H9 (cell line): ENCODE measurements around the gene NR4A2. TPM values are rescaled to one million over a fixed set of nuclear protein-coding genes. Genes with fewer than 3 reads are reported as not detected.

Source experiments
- DNase-seq: peaks from one replicate; pipeline ENCODE4 v3.0.0-alpha.2; 2017
- H2AFZ ChIP-seq: one replicate; pipeline ENCODE4 v1.6.1; 2013; ENCODE audit warnings: mild to moderate bottlenecking, low read length, control low read depth, moderate library complexity
- H2AK5ac ChIP-seq: 2 replicates; pipeline ENCODE4 v1.6.1; 2013; ENCODE audit warnings: low read length, control low read depth, mixed read lengths; ENCODE audit not compliant: insufficient read length
- H2BK120ac ChIP-seq: one replicate; pipeline ENCODE4 v1.6.1; 2013; ENCODE audit warnings: low read depth, mild to moderate bottlenecking, low read length, control low read depth, inconsistent platforms; ENCODE audit not compliant: poor library complexity, severe bottlenecking
- H2BK12ac ChIP-seq: 2 replicates; pipeline ENCODE4 v1.6.1; 2013; ENCODE audit warnings: low read length, control low read depth, mixed read lengths, low read depth; ENCODE audit not compliant: insufficient read length
- H2BK15ac ChIP-seq: 2 replicates; pipeline ENCODE4 v1.6.1; 2013; ENCODE audit warnings: low read depth, low read length, control low read depth
- H2BK20ac ChIP-seq: one replicate; pipeline ENCODE4 v1.6.1; 2013; ENCODE audit warnings: low read depth, mild to moderate bottlenecking, low read length, control low read depth, inconsistent platforms; ENCODE audit not compliant: poor library complexity, severe bottlenecking
- H2BK5ac ChIP-seq: 2 replicates; pipeline ENCODE4 v1.6.1; 2013; ENCODE audit warnings: low read length, control low read depth, mixed read lengths; ENCODE audit not compliant: insufficient read length
- H3K14ac ChIP-seq: 2 replicates; pipeline ENCODE4 v1.6.1; 2013; ENCODE audit warnings: low read length, control low read depth; ENCODE audit not compliant: insufficient read depth
- H3K18ac ChIP-seq: 2 replicates; pipeline ENCODE4 v1.6.1; 2013; ENCODE audit warnings: low read depth, mild to moderate bottlenecking, mixed read lengths, low read length, control low read depth; ENCODE audit not compliant: insufficient read length
- H3K23ac ChIP-seq: 2 replicates; pipeline ENCODE4 v1.6.1; 2013; ENCODE audit warnings: low read length, control low read depth, mixed read lengths, low read depth; ENCODE audit not compliant: insufficient read length
- H3K23me2 ChIP-seq: 2 replicates; pipeline ENCODE4 v1.6.1; 2013; ENCODE audit warnings: low read depth, mild to moderate bottlenecking, mixed read lengths, low read length, control low read depth; ENCODE audit not compliant: insufficient read length, poor library complexity, severe bottlenecking
- H3K27ac ChIP-seq: 2 replicates; pipeline ENCODE4 v1.5.1; 2013; ENCODE audit warnings: low read length, control low read depth, mixed read lengths, low read depth; ENCODE audit not compliant: insufficient read length
- H3K27me3 ChIP-seq: 2 replicates; pipeline ENCODE4 v1.6.1; 2013; ENCODE audit warnings: low read length, control low read depth, inconsistent platforms; ENCODE audit not compliant: insufficient read depth
- H3K4ac ChIP-seq: 2 replicates; pipeline ENCODE4 v1.6.1; 2013; ENCODE audit warnings: low read depth, mild to moderate bottlenecking, control low read depth, inconsistent platforms, low read length, moderate library complexity
- H3K4me1 ChIP-seq: 2 replicates; pipeline ENCODE4 v1.6.1; 2013; ENCODE audit warnings: low read length, control low read depth, inconsistent platforms; ENCODE audit not compliant: insufficient read depth
- H3K4me2 ChIP-seq: 2 replicates; pipeline ENCODE4 v1.6.1; 2013; ENCODE audit warnings: low read length, control low read depth, mixed read lengths; ENCODE audit not compliant: insufficient read length, insufficient read depth
- H3K56ac ChIP-seq: 2 replicates; pipeline ENCODE4 v1.6.1; 2013; ENCODE audit warnings: low read depth, mild to moderate bottlenecking, mixed read lengths, low read length, control low read depth; ENCODE audit not compliant: insufficient read length
- H3K79me1 ChIP-seq: 2 replicates; pipeline ENCODE4 v1.6.1; 2013; ENCODE audit warnings: low read depth, mild to moderate bottlenecking, moderate library complexity, low read length, control low read depth, inconsistent platforms; ENCODE audit not compliant: insufficient read depth, poor library complexity, severe bottlenecking
- H3K79me2 ChIP-seq: 2 replicates; pipeline ENCODE4 v1.6.1; 2013; ENCODE audit warnings: low read length, control low read depth, inconsistent platforms; ENCODE audit not compliant: insufficient read depth
- H3K9ac ChIP-seq: 2 replicates; pipeline ENCODE4 v1.6.1; 2013; ENCODE audit warnings: low read length, control low read depth, mixed read lengths; ENCODE audit not compliant: insufficient read length; ENCODE audit errors: extremely low read depth
- H3K9me3 ChIP-seq: one replicate; pipeline ENCODE4 v1.6.1; 2013; ENCODE audit warnings: low read depth, low read length, inconsistent platforms; ENCODE audit not compliant: control insufficient read depth
- H3T11ph ChIP-seq: one replicate; pipeline ENCODE4 v1.6.1; 2013; ENCODE audit warnings: mild to moderate bottlenecking, low read length, control low read depth, inconsistent platforms
- H4K20me1 ChIP-seq: one replicate; pipeline ENCODE4 v1.6.1; 2013; ENCODE audit not compliant: control insufficient read depth, insufficient read length, insufficient read depth
- H4K5ac ChIP-seq: 2 replicates; pipeline ENCODE4 v1.6.1; 2013; ENCODE audit warnings: low read depth, mild to moderate bottlenecking, mixed read lengths, low read length, control low read depth; ENCODE audit not compliant: insufficient read length
- H4K8ac ChIP-seq: replicated peaks from 2 replicates; pipeline ENCODE4 v1.6.1; 2013; ENCODE audit warnings: low read length, control low read depth, mixed read lengths, low read depth; ENCODE audit not compliant: insufficient read length
- H4K91ac ChIP-seq: 2 replicates; pipeline ENCODE4 v1.6.1; 2013; ENCODE audit warnings: low read depth, mild to moderate bottlenecking, moderate library complexity, mixed read lengths, low read length, control low read depth; ENCODE audit not compliant: insufficient read length
- H3K27ac Mint-ChIP-seq, 3 experiments: 2 replicates in 2 of 3; 3 replicates in 1 of 3; pipeline ENCODE4 v1.8.0; 2020 to 2021; ENCODE audit warnings: mixed read lengths in 3 of 3, mild to moderate bottlenecking in 1 of 3, moderate library complexity in 1 of 3
- H3K27me3 Mint-ChIP-seq: 2 replicates; pipeline ENCODE4 v1.8.0; 2021; ENCODE audit warnings: low read depth, mild to moderate bottlenecking, moderate library complexity, mixed read lengths
- H3K36me3 Mint-ChIP-seq, 3 experiments: 2 replicates in 2 of 3; 3 replicates in 1 of 3; pipeline ENCODE4 v1.8.0; 2020 to 2021; ENCODE audit warnings: low read depth in 3 of 3, mixed read lengths in 3 of 3; ENCODE audit not compliant: insufficient read depth in 1 of 3
- H3K4me1 Mint-ChIP-seq, 2 experiments: 2 replicates each; pipeline ENCODE4 v1.8.0; 2020; ENCODE audit warnings: mixed read lengths in 2 of 2
- H3K4me3 Mint-ChIP-seq, 2 experiments: 2 replicates in 1 of 2; 3 replicates in 1 of 2; pipeline ENCODE4 v1.8.0; 2020 to 2021; ENCODE audit warnings: mild to moderate bottlenecking in 2 of 2, mixed read lengths in 2 of 2, moderate library complexity in 1 of 2
- H3K9me3 Mint-ChIP-seq, 2 experiments: 2 replicates in 1 of 2; 3 replicates in 1 of 2; pipeline ENCODE4 v1.8.0; 2020; ENCODE audit warnings: mild to moderate bottlenecking in 2 of 2, mixed read lengths in 2 of 2, moderate library complexity in 1 of 2
- WGBS: extraction: QIAGEN DNeasy Blood & Tissue Kit; methylation state at CpG from one replicate; pipeline ENCODE4 v1.1.7; 2013; ENCODE audit warnings: missing lambda C conversion rate, low lambda C conversion rate, mixed read lengths; ENCODE audit not compliant: insufficient read length; ENCODE audit errors: extremely low coverage; 5-methylcytosine and 5-hydroxymethylcytosine counted together
- total RNA-seq: library from RNA; stranded (reverse); gene quantifications from 2 replicates; pipeline ENCODE4 v1.2.1, GENCODE V29; 2021
- TF ChIP-seq, protein P1 (sequence below): fragments of 200-600 bp; sonication (generic); conservative IDR thresholded peaks from 3 replicates; pipeline ENCODE4 v1.8.0; 2021; ENCODE audit warnings: antibody characterized with exemption, mild to moderate bottlenecking

The NR4A2 gene
- total RNA-seq, 1 experiment from 2014 or later: 2.0 TPM

DNA sequence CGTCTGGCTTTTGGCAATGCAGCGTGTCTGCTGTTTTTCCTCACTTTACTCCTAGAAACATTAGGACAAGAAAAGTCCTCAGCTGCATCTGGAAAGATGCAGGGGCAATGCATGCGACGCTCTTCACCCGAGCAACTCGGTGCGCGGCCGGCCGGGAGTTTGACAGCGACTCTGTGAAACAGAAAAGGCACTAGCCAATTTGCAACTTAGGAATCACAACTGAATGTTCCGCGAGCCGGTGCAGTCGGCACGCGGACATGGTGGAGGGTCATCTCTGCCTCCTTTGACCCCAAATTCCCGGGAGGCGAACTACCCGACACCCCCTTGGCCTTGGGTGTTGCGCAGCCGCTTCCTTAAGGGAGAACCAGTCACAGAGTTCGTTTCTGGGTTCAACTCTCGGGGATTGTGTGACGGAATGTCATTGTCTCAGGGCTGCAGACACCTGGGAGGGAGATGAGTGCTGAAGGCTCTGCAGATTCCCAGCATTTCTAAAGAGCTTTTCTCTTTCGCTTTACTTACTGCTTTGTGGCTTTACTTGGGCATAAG lies 9.8 kb downstream of the NR4A2 start:
- H3K27me3 Mint-ChIP-seq: peaks cover 87% of the 10 kb centered on the region
- H3T11ph ChIP-seq: no peak overlapping the region

More for the DNA sequence above, 9.8 kb downstream of the NR4A2 start:
- Histone ChIP-seq H3K56ac (no peak overlapping the region), H3K18ac (no peak overlapping the region), H3K9ac (no peak overlapping the region), H4K8ac (no peak overlapping the region), H4K5ac (no peak overlapping the region), H3K79me2 (no peaks in the 10 kb centered on the region), H2BK15ac (no peak overlapping the region), H2BK120ac (no peak overlapping the region), H3K4me2 (peak overlapping the region; percentile 97), H2BK12ac (no peak overlapping the region), H2AK5ac (no peak overlapping the region), H3K14ac (no peak overlapping the region), H4K91ac (no peak overlapping the region), H3K27me3 (peaks cover 61% of the 10 kb centered on the region), H3K27ac (no peak overlapping the region), H4K20me1 (no peaks in the 10 kb centered on the region), H3K4me1 (peaks cover 10% of the 10 kb centered on the region; the same call in 1 of the 2 replicates), H2BK5ac (no peak overlapping the region), H2AFZ (peak overlapping the region; percentile 52), H3K79me1 (no peaks in the 10 kb centered on the region), H3K23ac (no peak overlapping the region), H3K23me2 (peaks cover 16% of the 10 kb centered on the region), H3K4ac (no peak overlapping the region), H2BK20ac (no peak overlapping the region), H3K9me3 (no peaks in the 10 kb centered on the region)
- H3K4me3 Mint-ChIP-seq: peak overlapping the region; percentile 44 to 74
- no CpG with 5 or more reads among the region's 26 CpGs for WGBS
- peaks cover 2 to 10% of the 10 kb centered on the region in 2 experiments; a peak in 4 of 5 replicates for H3K9me3 Mint-ChIP-seq
- TF ChIP-seq, protein P1, sequence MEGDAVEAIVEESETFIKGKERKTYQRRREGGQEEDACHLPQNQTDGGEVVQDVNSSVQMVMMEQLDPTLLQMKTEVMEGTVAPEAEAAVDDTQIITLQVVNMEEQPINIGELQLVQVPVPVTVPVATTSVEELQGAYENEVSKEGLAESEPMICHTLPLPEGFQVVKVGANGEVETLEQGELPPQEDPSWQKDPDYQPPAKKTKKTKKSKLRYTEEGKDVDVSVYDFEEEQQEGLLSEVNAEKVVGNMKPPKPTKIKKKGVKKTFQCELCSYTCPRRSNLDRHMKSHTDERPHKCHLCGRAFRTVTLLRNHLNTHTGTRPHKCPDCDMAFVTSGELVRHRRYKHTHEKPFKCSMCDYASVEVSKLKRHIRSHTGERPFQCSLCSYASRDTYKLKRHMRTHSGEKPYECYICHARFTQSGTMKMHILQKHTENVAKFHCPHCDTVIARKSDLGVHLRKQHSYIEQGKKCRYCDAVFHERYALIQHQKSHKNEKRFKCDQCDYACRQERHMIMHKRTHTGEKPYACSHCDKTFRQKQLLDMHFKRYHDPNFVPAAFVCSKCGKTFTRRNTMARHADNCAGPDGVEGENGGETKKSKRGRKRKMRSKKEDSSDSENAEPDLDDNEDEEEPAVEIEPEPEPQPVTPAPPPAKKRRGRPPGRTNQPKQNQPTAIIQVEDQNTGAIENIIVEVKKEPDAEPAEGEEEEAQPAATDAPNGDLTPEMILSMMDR: no peak
- DNase-seq: peak; percentile 47
- H3K4me1 Mint-ChIP-seq: peaks cover 37 to 48% of the 10 kb centered on the region in 2 experiments
- peak overlapping the region in 1 of 3 experiments; percentile 0; a peak in 1 of 7 replicates for H3K27ac Mint-ChIP-seq
- peaks cover 0 to 2% (median 0%) of the 10 kb centered on the region in 3 experiments; a peak in 4 of 7 replicates for H3K36me3 Mint-ChIP-seq
